ENCODE data around the gene DNAJA4.
A peak's percentile ranks its signal among the peaks of the same experiment; 100 is the strongest.

The DNAJA4 gene

GRCh38 chr15:78280319-78281072 is 16.1 kb downstream of the DNAJA4 start:
- no peak for DNase-seq (ENCODE audit: low read depth)

GRCh38 chr15:78282324-78282723 is 18.0 kb downstream of the DNAJA4 start:
- DNase-seq (ENCODE audit: low read depth), result no peak

- no peak for DNase-seq (ENCODE audit: low read depth)
Measured at GRCh38 chr15:78284758-78285157, 20.4 kb downstream of the DNAJA4 start.

GRCh38 chr15:78290222-78290621 is 25.9 kb downstream of the DNAJA4 start:
- no peak for DNase-seq (ENCODE audit: low read depth)

GRCh38 chr15:78291052-78291451 is 26.7 kb downstream of the DNAJA4 start:
- no peak for DNase-seq (ENCODE audit: low read depth)

- DNase-seq (ENCODE audit: low read depth), result no peak
Measured at GRCh38 chr15:78291698-78292097, 27.3 kb downstream of the DNAJA4 start.

- no peak for DNase-seq (ENCODE audit: low read depth)
Measured at GRCh38 chr15:78292219-78292618, 27.9 kb downstream of the DNAJA4 start.

GRCh38 chr15:78299101-78299930 is 35.0 kb downstream of the DNAJA4 start, which contains the start of gene SKIC8:
TSS of gene SKIC8 (minus strand) at chr15:78299609. CDS start at chr15:78295686, 3,923 bp downstream.
- peak; percentile 84 for DNase-seq (ENCODE audit: low read depth)

GRCh38 chr15:78301326-78301725 is 37.0 kb downstream of the DNAJA4 start:
- DNase-seq (ENCODE audit: low read depth), result no peak

GRCh38 chr15:78301828-78302227 is 37.5 kb downstream of the DNAJA4 start:
- no peak for DNase-seq (ENCODE audit: low read depth)

GRCh38 chr15:78302579-78303312 is 38.4 kb downstream of the DNAJA4 start:
- DNase-seq (ENCODE audit: low read depth), result peak; percentile 91

- DNase-seq (ENCODE audit: low read depth), result no peak
Measured at GRCh38 chr15:78304216-78305066, 40.1 kb downstream of the DNAJA4 start.

- peak; percentile 72 for DNase-seq (ENCODE audit: low read depth)
Measured at GRCh38 chr15:78306176-78306774, 41.9 kb downstream of the DNAJA4 start.

- DNase-seq (ENCODE audit: low read depth), result no peak
Measured at GRCh38 chr15:78307976-78308375, 43.6 kb downstream of the DNAJA4 start.

GRCh38 chr15:78308422-78309032 is 44.2 kb downstream of the DNAJA4 start:
- no peak for DNase-seq (ENCODE audit: low read depth)

GRCh38 chr15:78311292-78311691 is 46.9 kb downstream of the DNAJA4 start:
- no peak for DNase-seq (ENCODE audit: low read depth)

- DNase-seq (ENCODE audit: low read depth), result no peak
Measured at GRCh38 chr15:78312536-78312935, 48.2 kb downstream of the DNAJA4 start.

GRCh38 chr15:78312957-78313356 is 48.6 kb downstream of the DNAJA4 start:
- no peak for DNase-seq (ENCODE audit: low read depth)

- no peak for DNase-seq (ENCODE audit: low read depth)
Measured at GRCh38 chr15:78313383-78313782, 49.0 kb downstream of the DNAJA4 start.

- DNase-seq (ENCODE audit: low read depth), result no peak
Measured at GRCh38 chr15:78314181-78314581, 49.8 kb downstream of the DNAJA4 start.
